Measurements from ENCODE around the gene DOP1B. TPM values are rescaled to one million over a fixed set of nuclear protein-coding genes. Genes with fewer than 3 reads are reported as not detected.

Gene DOP1B
- total RNA-seq, 2 experiments from 2014 or later, result 4.2 to 9.2 TPM

- ChIA-PET POLR2A (no interaction called here), CTCF (ENCODE audit: unreplicated experiment) (no interaction called here)
- H3K36me3 ChIP-seq (ENCODE audit: insufficient read depth, low read length), result no peaks in the 10 kb centered on the region
- H3K9me3 ChIP-seq (ENCODE audit: low read length), result peaks cover 6% of the 10 kb centered on the region; the same call in 1 of the 2 replicates
- TF ChIP-seq EZH2phosphoT487 (IDR thresholded peaks at IDR 0.05; ENCODE audit: borderline replicate concordance, low read depth, low read length) (no peak), CTCF (conservative IDR thresholded peaks at IDR 0.05; ENCODE audit: low read length) (no peak)
- peak overlapping the region; percentile 72 for H3K4me2 ChIP-seq (ENCODE audit: low read length)
- H2AFZ ChIP-seq (ENCODE audit: low read length), result peak overlapping the region; percentile 81
- H3K9me2 ChIP-seq (ENCODE audit: insufficient read depth, low read length), result no peaks in the 10 kb centered on the region
- intact Hi-C loops (cut with micrococcal nuclease; ENCODE audit: unreplicated experiment), result loop anchor here (1.0 kb wide), 1 partner anchor 97 kb away; no protein-coding TSS in a partner anchor
- H3K4me3 ChIP-seq (ENCODE audit: low read depth, low read length, poor library complexity, severe bottlenecking), result peak overlapping the region; percentile 79
- H4K20me1 ChIP-seq (ENCODE audit: insufficient read depth, low read length), result no peaks in the 10 kb centered on the region
- peak; percentile 97 for DNase-seq (ENCODE audit: low spot score)
- no peak overlapping the region for H3K27ac ChIP-seq (ENCODE audit: low read depth, low read length, poor library complexity, severe bottlenecking)
- no peaks in the 10 kb centered on the region for H3K79me2 ChIP-seq (ENCODE audit: insufficient read depth, low read depth, low read length)
- H3K4me1 ChIP-seq (ENCODE audit: insufficient read depth, low read length, poor library complexity, severe bottlenecking), result peaks cover 9% of the 10 kb centered on the region
- no TSS peak for BruUV-seq (replicated peaks)
Observed at GRCh38 chr21:36156339-36156814, 247 bp upstream of the DOP1B start.

- no peak overlapping the region for H2AFZ ChIP-seq (ENCODE audit: low read length)
- TF ChIP-seq EZH2phosphoT487 (IDR thresholded peaks at IDR 0.05; ENCODE audit: borderline replicate concordance, low read depth, low read length), result no peak
- no peak for TF ChIP-seq CTCF (conservative IDR thresholded peaks at IDR 0.05; ENCODE audit: low read length)
- no peak overlapping the region for H3K4me3 ChIP-seq (ENCODE audit: low read depth, low read length, poor library complexity, severe bottlenecking)
- ChIA-PET POLR2A (interaction anchor here (0.9 to 1.2 kb wide), 2 partner anchors 41 to 161 kb away, joined by 3 read pairs; partner anchors contain the start of gene MORC3), CTCF (ENCODE audit: unreplicated experiment) (no interaction called here)
- no peaks in the 10 kb centered on the region for H3K79me2 ChIP-seq (ENCODE audit: insufficient read depth, low read depth, low read length)
- no peak overlapping the region for H3K4me2 ChIP-seq (ENCODE audit: low read length)
- H3K27ac ChIP-seq (ENCODE audit: low read depth, low read length, poor library complexity, severe bottlenecking), result no peak overlapping the region
- intact Hi-C loops (cut with micrococcal nuclease; ENCODE audit: unreplicated experiment), result no loop called here
- peaks cover 12% of the 10 kb centered on the region for H3K4me1 ChIP-seq (ENCODE audit: insufficient read depth, low read length, poor library complexity, severe bottlenecking)
- DNase-seq (ENCODE audit: low spot score), result no peak
- H3K9me3 ChIP-seq (ENCODE audit: low read length), result no peaks in the 10 kb centered on the region
- no TSS peak for BruUV-seq (replicated peaks)
- H3K9me2 ChIP-seq (ENCODE audit: insufficient read depth, low read length), result no peaks in the 10 kb centered on the region
- H4K20me1 ChIP-seq (ENCODE audit: insufficient read depth, low read length), result no peaks in the 10 kb centered on the region
- H3K36me3 ChIP-seq (ENCODE audit: insufficient read depth, low read length), result no peaks in the 10 kb centered on the region
Observed at GRCh38 chr21:36159356-36159921, 2.8 kb downstream of the DOP1B start.

- Histone ChIP-seq H3K36me3 (ENCODE audit: insufficient read depth, low read length) (no peaks in the 10 kb centered on the region), H3K79me2 (ENCODE audit: insufficient read depth, low read depth, low read length) (no peaks in the 10 kb centered on the region), H3K4me1 (ENCODE audit: insufficient read depth, low read length, poor library complexity, severe bottlenecking) (peaks cover 11% of the 10 kb centered on the region), H4K20me1 (ENCODE audit: insufficient read depth, low read length) (no peaks in the 10 kb centered on the region), H3K4me2 (ENCODE audit: low read length) (no peak overlapping the region), H3K4me3 (ENCODE audit: low read depth, low read length, poor library complexity, severe bottlenecking) (no peak overlapping the region), H3K27ac (ENCODE audit: low read depth, low read length, poor library complexity, severe bottlenecking) (no peak overlapping the region), H3K9me2 (ENCODE audit: insufficient read depth, low read length) (no peaks in the 10 kb centered on the region), H2AFZ (ENCODE audit: low read length) (no peak overlapping the region), H3K9me3 (ENCODE audit: low read length) (no peaks in the 10 kb centered on the region)
- CTCF ChIA-PET (ENCODE audit: unreplicated experiment), result no interaction called here
- intact Hi-C loops (cut with micrococcal nuclease; ENCODE audit: unreplicated experiment), result no loop called here
- TF ChIP-seq EZH2phosphoT487 (IDR thresholded peaks at IDR 0.05; ENCODE audit: borderline replicate concordance, low read depth, low read length) (no peak), CTCF (conservative IDR thresholded peaks at IDR 0.05; ENCODE audit: low read length) (no peak)
- BruUV-seq (replicated peaks), result no TSS peak
- POLR2A ChIA-PET, result interaction anchor here (0.7 kb wide), 2 partner anchors 58 to 176 kb away, joined by 3 to 4 read pairs; no protein-coding TSS in a partner anchor
- no peak for DNase-seq (ENCODE audit: low spot score)
Observed at GRCh38 chr21:36160850-36161178, 4.2 kb downstream of the DOP1B start.

Data from OCI-LY7 (cell line).